Forelimb muscle (tissue), 1 donor: ENCODE data around the gene DCAF12L1. TPM values are rescaled to one million over a fixed set of nuclear protein-coding genes. Genes with fewer than 3 reads are reported as not detected.

Experiments
- DNase-seq: peaks from one replicate; pipeline ENCODE4 v3.0.0-alpha.2; 2013; ENCODE audit warnings: low read depth
- polyA plus RNA-seq: library from polyadenylated mRNA; unstranded; fragments of 120-200 nt; gene quantifications from one replicate; pipeline ENCODE4 v1.2.1, GENCODE V29; 2013; ENCODE audit not compliant: insufficient read length

DCAF12L1 gene
- 1.9 TPM for polyA plus RNA-seq

- no peak for DNase-seq
These were observed at the start of gene DCAF12L1 for GRCh38 chrX:126552313-126553022. Gene DCAF12L1 (minus strand): TSS chrX:126552814. CDS start chrX:126552608, 206 bp downstream.

GRCh38 chrX:126580877-126581276 is 28.3 kb upstream of the DCAF12L1 start:
- DNase-seq, result no peak

- no peak for DNase-seq
These were observed 23.3 kb upstream of the DCAF12L1 start for GRCh38 chrX:126575911-126576310.

GRCh38 chrX:126557151-126557550 is 4.5 kb upstream of the DCAF12L1 start:
- DNase-seq, result no peak

GRCh38 chrX:126551725-126552312 is 795 bp downstream of the DCAF12L1 start:
- DNase-seq, result no peak

DNA sequence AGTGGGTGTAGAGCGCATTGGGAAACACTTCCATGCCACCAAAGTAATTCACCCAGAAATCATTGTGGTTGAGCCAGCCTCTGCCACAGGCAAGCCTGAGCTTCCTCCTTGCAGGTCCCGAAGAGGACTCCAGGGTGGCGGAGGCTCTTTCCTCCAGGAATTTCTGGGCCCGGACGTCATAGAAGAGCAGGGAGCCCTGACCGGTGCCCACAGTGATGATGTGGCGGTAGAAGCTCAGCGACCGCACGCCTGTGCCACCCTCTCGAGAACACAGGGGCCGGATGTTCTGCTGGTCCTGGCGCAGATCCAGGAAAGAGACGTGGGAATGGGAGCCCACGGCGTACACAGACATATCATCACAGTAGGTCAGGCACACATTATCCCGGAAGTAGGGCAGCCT is 1.3 kb downstream of the DCAF12L1 start:
- no peak for DNase-seq

DNA sequence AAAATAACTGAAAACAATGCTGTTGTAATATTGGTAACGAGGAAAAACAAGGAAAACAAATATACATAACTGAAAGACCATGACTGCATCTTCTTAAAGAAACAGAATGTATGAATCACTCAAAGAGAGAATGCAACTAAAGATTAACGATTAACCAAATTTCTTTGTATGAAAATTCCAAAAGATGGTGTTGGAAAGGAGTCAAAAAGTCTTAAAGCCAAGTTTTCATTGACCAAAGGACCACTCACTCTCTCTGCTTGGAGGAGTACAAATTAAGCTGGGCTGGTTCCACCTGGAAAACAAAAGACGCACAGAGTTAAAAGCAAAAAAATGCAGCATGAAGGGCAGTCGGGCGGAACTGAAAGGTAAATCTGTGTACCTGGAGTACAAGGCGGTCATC is 1.8 kb downstream of the DCAF12L1 start:
- DNase-seq, result no peak

GRCh38 chrX:126509923-126510322 is 42.7 kb downstream of the DCAF12L1 start:
- DNase-seq, result no peak
